ENCODE results near the gene SLC5A11.
"Not testable (repeated sequence)": the region's sequence is repeated elsewhere in the genome, so short reads cannot be mapped to it uniquely, and the experiment has no call there.

SLC5A11 gene

GRCh38 chr16:24863582-24864437 lies 18.0 kb downstream of the SLC5A11 start:
- DNase-seq = no peak

- no peak for DNase-seq
Measured at GRCh38 chr16:24869033-24869432, 23.3 kb downstream of the SLC5A11 start.

GRCh38 chr16:24871891-24872290 lies 26.1 kb downstream of the SLC5A11 start:
- no peak for DNase-seq

GRCh38 chr16:24873028-24873427 lies 27.3 kb downstream of the SLC5A11 start:
- no peak for DNase-seq

- no peak for DNase-seq
Measured at GRCh38 chr16:24875466-24875865, 29.7 kb downstream of the SLC5A11 start.

- DNase-seq = no peak
Measured at GRCh38 chr16:24876231-24876630, 30.5 kb downstream of the SLC5A11 start.

GRCh38 chr16:24879684-24880083 lies 33.9 kb downstream of the SLC5A11 start:
- DNase-seq = no peak

- no peak for DNase-seq
Measured at GRCh38 chr16:24883714-24884151, 38.0 kb downstream of the SLC5A11 start.

GRCh38 chr16:24887472-24887871 lies 41.7 kb downstream of the SLC5A11 start:
- no peak for DNase-seq

- DNase-seq = no peak
Measured at GRCh38 chr16:24890746-24891145, 45.0 kb downstream of the SLC5A11 start.

- DNase-seq = no peak
Measured at GRCh38 chr16:24896439-24896838, 50.7 kb downstream of the SLC5A11 start.

- not testable (repeated sequence) for DNase-seq
Measured at GRCh38 chr16:24897522-24897921, 51.8 kb downstream of the SLC5A11 start.

- DNase-seq = no peak
Measured at GRCh38 chr16:24900230-24900629, 54.5 kb downstream of the SLC5A11 start.

- no peak for DNase-seq
Measured at GRCh38 chr16:24906199-24906808, 60.5 kb downstream of the SLC5A11 start.

GRCh38 chr16:24906901-24907300 lies 61.1 kb downstream of the SLC5A11 start:
- no peak for DNase-seq

- DNase-seq = no peak
Measured at GRCh38 chr16:24908716-24909115, 63.0 kb downstream of the SLC5A11 start.

GRCh38 chr16:24909856-24910255 lies 64.1 kb downstream of the SLC5A11 start:
- no peak for DNase-seq

- DNase-seq = no peak
Measured at GRCh38 chr16:24915019-24915418, 69.3 kb downstream of the SLC5A11 start.

- no peak for DNase-seq
Measured at GRCh38 chr16:24915576-24915975, 69.8 kb downstream of the SLC5A11 start.

GRCh38 chr16:24917236-24917635 lies 71.5 kb downstream of the SLC5A11 start:
- no peak for DNase-seq

GRCh38 chr16:24917891-24918290 lies 72.1 kb downstream of the SLC5A11 start:
- no peak for DNase-seq

- DNase-seq = no peak
Measured at GRCh38 chr16:24918641-24919040, 72.9 kb downstream of the SLC5A11 start.

GRCh38 chr16:24919536-24919935 lies 73.8 kb downstream of the SLC5A11 start:
- no peak for DNase-seq

- DNase-seq = no peak
Measured at GRCh38 chr16:24920568-24920967, 74.8 kb downstream of the SLC5A11 start.

Measured in SHP77 (cell line).